Brain pericyte (primary cell): ENCODE data around the gene CCKAR.
"Not testable (repeated sequence)": the region's sequence is repeated elsewhere in the genome, so short reads cannot be mapped to it uniquely, and the experiment has no call there.

Source experiments
- DNase-seq: peaks from one replicate; pipeline ENCODE4 v3.0.0-alpha.2; 2012; ENCODE audit warnings: low read depth, low spot score

The CCKAR gene, protein sequence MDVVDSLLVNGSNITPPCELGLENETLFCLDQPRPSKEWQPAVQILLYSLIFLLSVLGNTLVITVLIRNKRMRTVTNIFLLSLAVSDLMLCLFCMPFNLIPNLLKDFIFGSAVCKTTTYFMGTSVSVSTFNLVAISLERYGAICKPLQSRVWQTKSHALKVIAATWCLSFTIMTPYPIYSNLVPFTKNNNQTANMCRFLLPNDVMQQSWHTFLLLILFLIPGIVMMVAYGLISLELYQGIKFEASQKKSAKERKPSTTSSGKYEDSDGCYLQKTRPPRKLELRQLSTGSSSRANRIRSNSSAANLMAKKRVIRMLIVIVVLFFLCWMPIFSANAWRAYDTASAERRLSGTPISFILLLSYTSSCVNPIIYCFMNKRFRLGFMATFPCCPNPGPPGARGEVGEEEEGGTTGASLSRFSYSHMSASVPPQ

DNA sequence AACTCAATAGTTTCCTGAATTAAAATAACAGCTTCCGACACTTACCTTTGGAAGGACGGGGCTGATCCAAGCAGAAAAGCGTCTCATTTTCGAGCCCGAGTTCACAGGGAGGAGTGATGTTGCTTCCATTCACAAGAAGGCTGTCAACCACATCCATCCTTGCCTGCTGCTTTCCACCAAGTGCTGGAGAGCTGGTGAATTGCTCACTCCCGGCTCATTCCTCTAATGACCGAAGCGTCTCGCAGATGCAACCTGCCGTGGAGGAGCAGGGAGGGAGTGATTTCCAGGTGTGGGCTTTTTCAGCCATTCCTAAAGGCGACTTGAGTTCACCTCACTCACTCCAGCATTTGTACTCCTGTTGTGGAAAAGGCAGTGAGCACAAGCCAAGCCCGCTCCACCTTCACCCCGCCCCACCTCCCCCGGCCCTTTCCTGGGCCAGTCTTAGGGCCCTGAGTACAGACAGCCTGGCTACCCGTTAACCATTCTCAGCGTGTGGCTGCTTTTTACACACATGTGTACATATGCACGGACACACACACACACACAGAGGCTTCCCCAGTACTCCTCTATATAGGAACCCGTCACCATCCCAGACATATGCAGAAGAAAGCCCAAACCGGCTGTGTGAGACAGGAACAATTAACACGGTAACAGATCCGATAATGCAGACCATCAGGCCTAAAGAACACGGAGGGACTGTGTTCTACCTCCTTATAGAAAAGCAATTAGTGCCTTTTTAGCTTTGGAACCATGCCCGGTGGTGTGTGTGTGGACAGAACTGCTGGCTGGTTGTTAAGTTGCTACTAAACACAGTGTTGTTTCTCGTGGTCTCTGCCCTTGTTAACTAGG, at the start of gene CCKAR:
Gene CCKAR, minus strand, starts transcription at position 374 of the 849 bp plus-strand sequence. Its CDS starts 217 bp downstream, at position 157.
- DNase-seq = no peak

DNA sequence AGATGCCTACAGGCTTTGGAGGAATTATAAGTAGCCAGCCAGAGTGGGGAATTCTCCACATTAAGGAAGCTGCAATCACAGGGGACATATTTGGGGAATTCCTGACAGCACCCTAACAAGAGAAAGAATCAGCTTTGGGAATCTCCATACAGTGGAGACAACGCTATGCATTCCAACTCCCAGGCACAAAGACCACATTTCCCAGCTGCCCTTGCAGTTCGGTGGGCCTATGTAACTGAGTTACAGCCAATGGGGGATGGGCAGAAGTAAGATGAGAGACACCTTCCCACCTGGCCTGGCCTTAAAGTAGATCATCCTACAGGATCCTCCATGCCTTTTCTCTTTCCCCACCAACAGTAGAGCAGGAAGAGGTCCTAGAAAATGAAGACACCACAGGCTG, 43.4 kb upstream of the CCKAR start:
- no peak for DNase-seq

DNA sequence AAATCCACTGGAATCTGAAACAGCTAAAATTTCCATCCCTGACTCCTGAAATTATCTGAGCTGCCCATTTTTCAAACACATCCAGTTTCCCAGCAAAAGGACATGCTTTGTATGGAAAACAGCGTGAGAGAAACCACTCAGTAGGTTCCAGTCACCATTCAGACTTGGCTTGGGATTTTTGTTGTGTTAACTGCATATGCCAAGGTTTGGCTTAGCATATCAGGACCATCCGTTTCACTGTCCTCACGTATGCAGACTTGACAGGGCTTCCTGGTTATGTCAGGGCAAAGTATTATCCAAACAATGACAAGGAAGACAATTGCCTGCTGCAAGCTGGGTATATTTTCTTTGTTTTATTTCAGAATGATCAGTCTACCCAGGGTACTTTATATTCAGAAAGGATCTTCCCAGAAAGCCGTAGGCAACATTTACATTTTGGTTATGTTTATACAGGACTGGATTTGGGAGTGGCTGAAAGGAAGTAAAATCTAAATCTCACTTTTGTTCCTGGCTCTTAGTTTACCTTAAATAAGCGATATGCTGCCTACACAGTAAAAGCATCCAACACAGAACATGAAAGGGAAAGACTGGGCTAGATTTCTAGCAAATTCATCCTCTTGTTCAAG, 41.3 kb upstream of the CCKAR start:
- no peak for DNase-seq

DNA sequence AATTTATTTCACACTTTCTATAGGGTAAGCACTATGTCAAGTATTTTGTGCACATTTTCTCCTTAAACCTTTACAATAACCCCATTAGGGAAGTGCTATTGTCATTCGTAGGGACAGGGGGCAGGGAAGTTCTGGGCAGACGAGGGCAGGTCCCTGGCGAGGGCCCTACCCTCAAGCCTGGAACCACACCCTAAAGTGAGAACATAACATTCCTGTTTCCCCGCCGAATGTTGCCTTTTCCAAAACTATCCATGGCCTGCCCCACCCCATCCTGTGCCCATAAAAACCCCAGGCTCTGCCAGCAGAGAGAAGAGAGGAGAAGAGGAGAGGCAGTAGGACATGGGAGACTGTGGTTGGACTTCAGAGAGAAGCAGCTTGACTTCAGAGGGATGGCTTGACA, 39.8 kb upstream of the CCKAR start:
- DNase-seq = no peak

DNA sequence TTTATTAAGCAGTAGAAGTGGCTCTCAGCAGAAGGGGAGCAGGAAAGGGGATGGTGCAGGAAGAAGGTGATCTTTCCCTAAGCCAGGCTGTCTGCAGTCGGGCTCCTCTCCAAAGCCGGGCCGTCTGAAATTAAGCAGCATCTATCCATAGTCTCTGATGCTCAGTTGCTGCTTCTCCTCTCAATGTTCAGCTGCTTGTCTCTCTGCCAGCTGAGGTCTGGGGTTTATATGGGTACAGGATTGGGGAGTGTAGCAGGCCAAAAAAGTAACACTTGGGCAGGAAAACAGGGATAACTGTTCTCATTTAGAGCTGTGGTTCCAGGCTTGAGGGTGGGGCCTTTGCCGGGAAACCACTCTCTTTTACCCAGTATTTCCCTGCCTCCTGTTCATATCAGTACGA, 39.2 kb upstream of the CCKAR start:
- DNase-seq = no peak

DNA sequence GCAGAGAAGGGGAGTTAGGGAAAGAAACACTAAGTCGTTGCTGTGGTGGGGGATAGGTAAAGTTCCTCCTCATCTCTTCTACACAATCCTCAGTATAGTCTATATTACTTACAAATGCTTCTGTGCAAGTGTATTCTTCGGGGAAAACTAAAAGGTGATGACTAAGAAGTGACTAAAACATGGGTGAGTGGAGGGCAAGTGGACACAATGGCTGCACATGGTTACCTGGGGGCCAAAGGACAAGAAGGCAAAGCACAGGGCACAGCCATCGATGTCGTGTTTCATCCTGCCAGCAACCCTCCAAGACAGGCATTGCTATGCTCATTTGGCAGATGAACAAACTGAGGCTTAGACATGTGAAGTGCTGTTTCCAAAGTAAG, 35.5 kb upstream of the CCKAR start:
- no peak for DNase-seq

DNA sequence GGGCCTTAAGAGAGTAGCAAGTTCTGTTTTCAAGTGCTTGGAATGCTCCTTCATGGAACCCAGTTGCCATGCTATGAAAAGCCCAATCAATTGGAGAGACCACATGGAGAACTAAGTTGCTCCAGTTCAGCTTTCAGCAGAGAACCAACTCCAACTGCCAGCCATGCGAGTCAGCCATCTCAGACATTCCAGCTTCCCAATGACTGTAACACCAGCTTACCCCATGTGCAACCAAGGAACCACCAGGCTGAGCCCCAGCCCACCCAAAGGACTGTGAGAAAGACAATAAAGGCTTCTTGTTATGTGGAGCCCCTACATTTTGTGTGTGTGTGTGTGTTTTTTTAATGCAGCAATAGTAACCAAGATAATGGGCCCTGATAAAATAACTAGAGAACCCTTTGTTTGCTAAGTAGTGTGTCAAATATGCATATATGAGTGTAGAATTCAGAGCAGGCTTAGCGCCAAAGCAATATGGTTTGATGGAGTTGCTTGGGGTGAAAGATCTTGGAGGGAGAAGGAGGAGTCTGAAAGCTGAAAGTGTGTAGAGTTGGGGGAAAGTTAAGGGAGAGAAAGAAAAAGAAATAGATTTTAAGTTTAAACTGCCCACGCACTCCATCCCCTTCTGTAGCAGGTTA, 35.0 kb upstream of the CCKAR start:
- DNase-seq = no peak

DNA sequence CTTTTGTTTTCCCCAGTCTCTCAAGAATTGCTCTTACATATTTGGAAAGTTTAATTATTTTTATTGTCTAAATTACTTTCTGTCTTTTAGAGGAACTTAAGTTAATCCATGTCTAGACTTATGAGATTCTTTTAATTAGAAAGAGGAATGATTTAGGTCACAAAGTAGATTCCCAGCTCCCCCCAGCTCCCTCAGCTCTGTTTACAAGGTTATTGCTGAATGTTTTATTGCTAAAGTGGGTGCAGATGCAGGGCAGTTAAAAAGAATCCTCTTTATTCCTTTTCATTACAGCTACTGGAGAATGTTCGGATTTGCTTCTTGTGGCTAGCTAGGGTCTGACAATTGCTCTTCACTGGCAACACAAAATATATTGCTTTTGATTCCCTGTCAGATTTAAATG, 33.7 kb upstream of the CCKAR start:
- DNase-seq = no peak

DNA sequence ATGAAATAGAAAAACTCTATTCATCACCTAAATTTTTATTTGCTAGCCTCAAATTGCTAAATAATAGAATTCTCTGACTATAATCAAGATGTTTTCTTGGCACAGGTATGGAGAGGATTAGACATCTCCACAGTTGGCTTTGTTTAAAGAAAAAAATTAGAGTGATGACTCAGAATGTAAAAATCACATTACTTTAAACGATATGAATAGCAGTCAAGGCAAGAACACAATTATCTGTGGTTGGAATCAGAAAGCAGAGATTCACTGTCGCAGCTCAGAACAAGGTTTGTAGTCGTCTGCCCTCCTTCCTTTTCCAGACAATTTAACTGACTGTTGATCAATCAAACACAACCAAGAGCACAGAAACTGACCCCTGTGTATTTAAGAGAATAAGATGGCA, 32.2 kb upstream of the CCKAR start:
- DNase-seq = no peak

DNA sequence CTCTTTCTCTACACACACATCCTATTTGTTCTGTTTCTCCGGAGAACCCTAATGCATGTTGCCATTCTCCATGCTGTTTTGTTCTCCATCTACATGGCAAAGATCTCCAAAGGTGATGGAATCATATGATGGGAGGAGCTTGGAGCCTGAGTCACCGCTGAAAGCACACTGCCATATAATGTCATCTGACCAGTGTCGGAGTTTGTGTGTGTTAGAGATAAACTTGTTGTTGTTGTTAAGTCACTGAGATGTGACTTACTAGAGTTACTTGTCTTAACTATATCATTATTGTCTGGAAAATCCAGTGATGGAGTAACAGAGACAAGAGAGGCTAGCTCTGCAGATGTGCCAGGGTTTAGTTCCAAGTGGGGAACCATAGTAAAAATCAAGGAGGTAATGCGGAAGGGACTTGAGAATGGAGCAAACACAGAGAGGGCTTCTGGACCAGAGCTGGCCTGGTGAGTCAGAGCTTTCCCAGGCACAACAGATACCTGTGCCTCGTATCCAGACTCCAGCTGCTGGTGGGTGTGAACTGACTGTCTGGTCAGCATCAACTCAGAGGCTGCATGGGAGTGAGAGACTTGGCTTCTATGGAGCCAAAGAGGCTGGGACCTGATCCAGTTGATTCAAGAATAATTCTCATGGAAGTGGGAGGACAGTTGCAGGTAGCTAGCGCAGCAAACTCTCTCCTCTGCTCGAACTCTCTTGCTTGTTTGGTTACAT, 30.6 kb upstream of the CCKAR start:
- DNase-seq = no peak

DNA sequence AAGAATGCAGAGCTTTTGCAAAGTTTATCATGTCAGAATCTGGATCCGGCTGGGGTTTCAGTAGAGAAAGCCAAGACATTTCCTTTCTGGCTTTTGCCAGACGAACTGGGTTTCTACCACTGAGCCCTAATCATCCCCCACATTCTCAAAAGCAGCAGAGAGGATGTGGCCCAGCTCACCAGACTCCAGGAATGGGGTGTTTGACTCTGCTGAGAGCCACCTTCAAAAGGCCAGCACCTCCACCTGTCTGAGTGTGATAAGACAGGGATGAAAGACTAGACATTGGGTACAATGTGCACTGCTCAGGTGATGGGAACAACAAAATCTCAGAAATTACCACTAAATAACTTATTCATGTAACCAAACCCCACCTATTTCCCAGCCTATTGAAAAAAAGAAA, 25.7 kb upstream of the CCKAR start:
- no peak for DNase-seq

DNA sequence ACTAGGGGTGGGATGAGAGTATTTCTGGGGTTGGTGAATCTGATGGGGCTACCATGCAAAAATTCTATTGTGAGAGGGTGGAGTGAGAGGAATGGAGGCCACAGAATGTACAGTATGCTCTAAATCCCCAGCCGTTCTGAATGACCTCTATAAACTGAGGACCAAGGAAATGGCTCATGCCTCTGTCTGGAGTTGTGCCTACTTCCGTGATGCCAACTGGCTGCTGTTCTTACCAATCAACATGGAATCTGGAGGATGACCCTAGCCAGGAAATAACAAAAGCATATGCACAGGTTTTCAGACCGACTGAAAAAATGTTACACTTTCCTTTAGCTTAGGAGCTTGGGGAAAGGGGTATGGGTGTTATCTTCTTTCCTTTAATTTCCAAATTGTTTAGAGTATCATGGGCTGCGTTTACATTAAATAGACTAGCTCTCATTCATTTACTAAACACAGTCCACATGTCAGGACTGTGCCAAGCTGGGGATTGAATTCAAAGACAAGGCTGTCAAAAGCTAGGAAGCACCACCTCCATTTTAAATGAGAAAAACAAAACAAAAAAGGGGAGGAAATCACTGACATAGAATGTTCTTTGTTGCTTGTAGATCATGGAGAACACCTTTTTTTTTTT, 20.2 kb upstream of the CCKAR start:
- DNase-seq = no peak

DNA sequence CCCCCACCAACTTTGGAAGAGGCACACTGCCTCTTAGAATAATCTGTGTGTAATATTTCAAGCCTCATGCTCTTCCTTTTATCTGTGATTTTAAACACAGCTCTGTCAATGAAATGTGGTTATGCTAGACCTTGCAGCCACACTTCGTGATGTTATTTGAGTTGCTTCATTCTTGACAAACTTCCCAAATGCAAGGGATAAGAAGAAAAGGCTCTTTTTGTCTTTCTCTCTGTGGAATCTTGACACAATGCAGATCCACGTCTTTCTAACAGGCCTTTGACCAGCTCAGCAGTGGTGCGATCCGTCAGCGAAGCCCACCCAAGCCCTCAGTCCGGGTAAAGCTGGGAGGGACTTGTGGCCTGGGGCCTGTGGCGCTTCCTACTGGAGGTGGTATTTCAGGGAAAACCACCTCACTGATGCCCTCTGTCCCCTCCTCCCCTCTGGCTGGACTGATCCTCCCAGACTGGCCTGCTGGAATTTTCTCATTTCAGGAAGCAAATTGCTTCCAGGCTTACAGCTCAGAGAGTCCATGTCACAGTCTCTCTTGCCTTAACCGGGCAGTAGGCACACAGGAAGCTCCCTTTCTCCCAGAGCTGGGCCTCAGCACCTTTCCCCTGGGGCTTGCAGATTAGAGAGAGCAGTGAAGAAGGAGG, 19.5 kb upstream of the CCKAR start:
- DNase-seq = no peak

DNA sequence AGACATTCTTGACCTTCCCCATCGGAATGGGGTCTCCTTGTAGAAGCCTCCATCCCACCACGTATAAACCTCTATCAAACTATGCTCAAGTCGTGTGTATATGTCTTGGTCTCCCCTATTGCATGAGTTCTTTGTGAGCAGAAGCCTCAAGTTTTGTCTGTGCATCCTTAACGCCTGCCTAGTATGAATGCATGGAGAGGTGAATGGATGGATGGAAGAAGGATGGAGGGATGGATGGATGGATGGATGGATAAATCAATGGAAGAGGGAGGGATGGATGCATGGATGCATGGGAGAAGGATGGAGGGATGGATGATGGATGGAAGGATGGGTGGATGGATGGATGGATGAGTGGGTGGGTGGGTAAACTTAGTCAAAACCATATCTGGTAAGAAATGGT, 17.0 kb upstream of the CCKAR start:
- DNase-seq = no peak

DNA sequence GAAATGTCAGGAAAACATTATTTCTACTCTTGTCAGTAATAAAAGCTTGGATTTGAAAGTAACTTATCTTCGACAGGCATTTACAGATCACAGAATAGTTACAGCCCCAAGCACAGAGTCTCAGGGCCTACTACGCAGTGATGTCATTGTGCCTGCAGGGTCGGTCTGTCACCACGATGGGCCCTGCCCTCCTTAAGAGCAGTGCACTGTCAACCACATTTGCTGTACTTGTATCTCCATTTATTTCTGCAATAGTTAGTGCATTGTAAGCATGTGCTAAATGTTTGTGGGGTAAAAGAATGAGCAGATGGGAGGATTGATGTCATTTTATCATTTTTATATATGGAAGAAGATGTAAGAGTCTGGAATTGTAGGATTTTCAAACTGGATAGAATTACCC, 13.6 kb upstream of the CCKAR start:
- no peak for DNase-seq

DNA sequence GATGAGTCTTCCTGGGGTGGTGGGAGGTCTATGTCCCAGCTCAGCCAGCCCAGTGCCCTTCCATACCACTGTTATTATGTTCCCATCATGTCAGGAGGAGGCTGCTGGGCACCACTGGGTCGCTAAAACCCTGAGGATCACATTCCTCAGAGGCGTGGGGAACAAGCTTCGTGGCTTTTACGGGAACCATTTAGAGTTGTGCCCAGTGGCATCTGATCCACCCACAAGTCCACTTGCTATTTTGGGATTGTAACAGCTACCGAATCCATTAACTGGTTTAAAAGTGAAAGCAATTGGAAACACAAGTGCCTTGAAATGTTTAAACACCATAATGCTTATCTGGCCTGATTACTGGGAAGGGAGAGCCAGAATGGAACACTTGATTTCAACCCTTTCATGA, 13.1 kb upstream of the CCKAR start:
- no peak for DNase-seq

DNA sequence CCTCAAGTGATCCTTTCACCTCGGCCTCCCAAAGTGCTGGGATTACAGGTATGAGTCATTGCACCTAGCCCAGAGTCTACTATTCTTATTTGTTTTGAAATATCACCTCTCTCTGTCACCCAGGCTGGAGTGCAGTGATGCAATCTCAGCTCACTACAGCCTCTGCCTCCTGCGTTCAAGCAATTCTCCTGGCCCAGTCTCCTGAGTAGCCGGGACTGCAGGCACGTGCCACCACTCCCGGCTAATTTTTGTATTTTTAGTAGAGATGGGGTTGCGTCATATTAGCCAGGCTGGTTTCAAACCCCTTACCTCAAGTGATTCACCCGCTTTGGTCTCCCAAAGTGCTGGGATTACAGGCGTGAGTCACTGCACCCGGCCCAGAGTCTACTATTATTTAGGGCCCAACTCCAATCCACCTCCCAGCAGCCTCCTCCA, 10.3 kb upstream of the CCKAR start:
- not testable (repeated sequence) for DNase-seq

DNA sequence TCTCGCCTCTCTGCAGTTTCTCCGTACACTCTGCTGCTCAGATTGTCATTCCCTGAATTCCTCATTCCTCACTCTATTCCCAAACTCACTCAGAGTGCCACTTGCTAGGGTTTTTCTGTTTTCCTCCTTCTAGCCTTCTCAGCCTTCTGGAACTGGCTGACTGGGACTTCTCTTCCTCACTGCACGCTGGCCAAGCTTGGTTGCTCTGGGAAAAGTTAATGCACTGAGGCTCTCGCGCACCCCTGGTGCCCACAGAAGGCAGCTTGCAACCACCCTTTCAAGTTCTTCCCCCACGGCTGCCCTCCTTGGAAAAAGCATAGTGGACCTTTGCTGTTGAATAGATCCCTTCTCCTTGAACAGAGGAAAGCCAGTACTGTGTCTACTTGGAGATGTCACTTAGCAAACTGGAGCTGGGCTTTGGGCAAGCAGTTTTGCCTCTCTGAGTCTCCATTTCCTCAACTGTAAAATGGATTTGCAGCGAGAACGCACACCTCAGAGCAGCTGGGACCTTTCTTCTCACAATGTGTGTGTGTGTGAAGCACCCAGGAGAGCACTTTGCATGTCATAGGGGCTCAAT, 6.0 kb upstream of the CCKAR start:
- no peak for DNase-seq

DNA sequence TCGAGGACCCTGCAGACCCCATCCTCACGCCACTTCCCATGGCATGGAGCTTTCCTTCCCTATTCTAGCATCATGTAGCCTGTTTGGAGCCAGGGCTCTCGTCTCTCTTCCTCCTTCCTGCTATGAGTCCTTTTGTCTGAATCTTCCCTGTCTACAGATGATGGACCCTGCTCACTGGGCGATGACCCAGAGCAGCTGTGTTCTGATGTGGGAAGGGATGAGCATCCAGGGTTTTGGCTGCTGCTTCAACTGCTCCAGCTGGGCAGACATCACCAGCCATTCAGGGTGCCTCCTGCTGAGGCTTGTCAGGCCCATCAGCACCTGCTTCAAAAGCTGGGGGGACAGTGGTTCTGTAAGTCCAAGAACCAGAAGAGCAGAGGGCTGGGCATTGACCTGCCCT, 3.2 kb upstream of the CCKAR start:
- DNase-seq = no peak
